Measurements from ENCODE around the gene BCAS3.
"Not testable (repeated sequence)": the region's sequence is repeated elsewhere in the genome, so short reads cannot be mapped to it uniquely, and the experiment has no call there.

The BCAS3 gene

GRCh38 chr17:61002316-61002736, 324.7 kb downstream of the BCAS3 start:
- DNase-seq (ENCODE audit: low read depth in 2 of 2), result no peak

GRCh38 chr17:61005358-61005757, 327.7 kb downstream of the BCAS3 start:
- no peak for DNase-seq (ENCODE audit: low read depth in 2 of 2)

- not testable (repeated sequence) for DNase-seq (ENCODE audit: low read depth in 2 of 2)
Measured at GRCh38 chr17:61005958-61006357, 328.3 kb downstream of the BCAS3 start.

GRCh38 chr17:61007980-61008379, 330.3 kb downstream of the BCAS3 start:
- no peak for DNase-seq (ENCODE audit: low read depth in 2 of 2)

GRCh38 chr17:61009663-61010062, 332.0 kb downstream of the BCAS3 start:
- DNase-seq (ENCODE audit: low read depth in 2 of 2), result no peak

GRCh38 chr17:61010661-61011170, 333.1 kb downstream of the BCAS3 start:
- no peak for DNase-seq (ENCODE audit: low read depth in 2 of 2)

- no peak for DNase-seq (ENCODE audit: low read depth in 2 of 2)
Measured at GRCh38 chr17:61011251-61011650, 333.6 kb downstream of the BCAS3 start.

GRCh38 chr17:61015966-61016365, 338.3 kb downstream of the BCAS3 start:
- no peak for DNase-seq (ENCODE audit: low read depth in 2 of 2)

GRCh38 chr17:61017317-61018006, 339.8 kb downstream of the BCAS3 start:
- no peak for DNase-seq (ENCODE audit: low read depth in 2 of 2)

- no peak for DNase-seq (ENCODE audit: low read depth in 2 of 2)
Measured at GRCh38 chr17:61018938-61019337, 341.3 kb downstream of the BCAS3 start.

- no peak for DNase-seq (ENCODE audit: low read depth in 2 of 2)
Measured at GRCh38 chr17:61023996-61024395, 346.3 kb downstream of the BCAS3 start.

- DNase-seq (ENCODE audit: low read depth in 2 of 2), result no peak
Measured at GRCh38 chr17:61026818-61027217, 349.2 kb downstream of the BCAS3 start.

- DNase-seq (ENCODE audit: low read depth in 2 of 2), result no peak
Measured at GRCh38 chr17:61029181-61029580, 351.5 kb downstream of the BCAS3 start.

GRCh38 chr17:61040666-61041065, 363.0 kb downstream of the BCAS3 start:
- DNase-seq (ENCODE audit: low read depth in 2 of 2), result no peak

GRCh38 chr17:61042348-61042747, 364.7 kb downstream of the BCAS3 start:
- not testable (repeated sequence) for DNase-seq (ENCODE audit: low read depth in 2 of 2)

- no peak for DNase-seq (ENCODE audit: low read depth in 2 of 2)
Measured at GRCh38 chr17:61047515-61047914, 369.9 kb downstream of the BCAS3 start.

GRCh38 chr17:61048376-61049106, 370.9 kb downstream of the BCAS3 start:
- no peak for DNase-seq (ENCODE audit: low read depth in 2 of 2)

- DNase-seq (ENCODE audit: low read depth in 2 of 2), result no peak
Measured at GRCh38 chr17:61053469-61053868, 375.8 kb downstream of the BCAS3 start.

GRCh38 chr17:61054436-61054835, 376.8 kb downstream of the BCAS3 start:
- no peak for DNase-seq (ENCODE audit: low read depth in 2 of 2)

- DNase-seq (ENCODE audit: low read depth in 2 of 2), result no peak
Measured at GRCh38 chr17:61057257-61057656, 379.6 kb downstream of the BCAS3 start.

GRCh38 chr17:61058066-61058465, 380.4 kb downstream of the BCAS3 start:
- DNase-seq (ENCODE audit: low read depth in 2 of 2), result no peak

GRCh38 chr17:61063528-61063927, 385.9 kb downstream of the BCAS3 start:
- DNase-seq (ENCODE audit: low read depth in 2 of 2), result no peak

Data from stimulated activated CD4-positive, alpha-beta T cell treated with anti-CD3 and anti-CD28 coated beads, Interleukin-15, amount 100 ng/mL, for 48 hours (primary cell).